ENCODE results near the gene SHC4.

Gene SHC4

DNA sequence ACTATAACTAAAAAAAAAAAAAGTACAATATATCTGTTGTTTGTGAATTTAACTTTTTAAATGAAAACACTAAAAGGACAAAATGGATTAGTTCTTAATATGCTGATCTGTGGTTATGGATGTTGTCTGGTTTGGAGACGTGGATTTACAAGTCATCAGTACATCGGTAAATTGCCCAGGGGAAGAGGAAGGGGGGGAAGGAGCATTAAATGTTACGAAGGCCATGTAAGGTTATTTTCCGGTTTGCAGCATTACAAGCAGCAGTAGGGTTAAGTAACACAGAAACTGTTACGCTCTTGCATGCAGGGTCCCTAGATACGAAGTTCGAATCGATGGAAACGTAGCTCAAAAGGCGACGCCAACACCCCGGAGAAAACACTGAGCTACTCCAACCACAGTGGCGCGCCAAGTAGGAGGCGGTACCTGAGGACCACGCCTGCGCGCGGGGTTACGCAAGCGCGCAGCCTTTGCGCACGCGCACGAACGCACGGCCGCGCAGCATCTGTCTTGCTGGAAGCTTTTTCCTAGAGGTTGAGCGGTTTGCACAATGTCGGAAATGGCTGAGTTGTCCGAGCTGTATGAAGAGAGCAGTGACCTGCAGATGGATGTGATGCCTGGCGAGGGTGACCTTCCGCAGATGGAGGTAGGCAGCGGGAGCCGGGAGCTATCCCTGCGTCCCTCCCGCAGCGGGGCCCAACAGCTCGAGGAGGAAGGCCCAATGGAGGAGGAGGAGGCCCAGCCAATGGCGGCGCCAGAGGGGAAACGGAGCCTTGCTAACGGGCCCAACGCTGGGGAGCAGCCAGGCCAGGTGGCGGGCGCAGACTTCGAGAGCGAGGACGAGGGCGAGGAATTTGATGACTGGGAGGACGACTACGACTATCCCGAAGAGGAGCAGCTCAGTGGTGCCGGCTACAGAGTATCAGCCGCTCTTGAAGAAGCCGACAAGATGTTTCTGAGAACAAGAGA, 85.8 kb downstream of the SHC4 start, which contains the start of gene EID1:
Gene EID1, plus strand, starts transcription at position 505 of the 966 bp plus-strand sequence. Its CDS starts 43 bp downstream, at position 548.
- peak within 1 kb of the TSS; percentile 80 to 91 for H3K4me3 ChIP-seq (replicated peaks in 1 of 2; ENCODE audit: low read depth in 2 of 2, low read length in 2 of 2)
- peak; percentile 97 to 98 for DNase-seq (ENCODE audit: low read depth in 2 of 2)
- TF ChIP-seq, protein P1, sequence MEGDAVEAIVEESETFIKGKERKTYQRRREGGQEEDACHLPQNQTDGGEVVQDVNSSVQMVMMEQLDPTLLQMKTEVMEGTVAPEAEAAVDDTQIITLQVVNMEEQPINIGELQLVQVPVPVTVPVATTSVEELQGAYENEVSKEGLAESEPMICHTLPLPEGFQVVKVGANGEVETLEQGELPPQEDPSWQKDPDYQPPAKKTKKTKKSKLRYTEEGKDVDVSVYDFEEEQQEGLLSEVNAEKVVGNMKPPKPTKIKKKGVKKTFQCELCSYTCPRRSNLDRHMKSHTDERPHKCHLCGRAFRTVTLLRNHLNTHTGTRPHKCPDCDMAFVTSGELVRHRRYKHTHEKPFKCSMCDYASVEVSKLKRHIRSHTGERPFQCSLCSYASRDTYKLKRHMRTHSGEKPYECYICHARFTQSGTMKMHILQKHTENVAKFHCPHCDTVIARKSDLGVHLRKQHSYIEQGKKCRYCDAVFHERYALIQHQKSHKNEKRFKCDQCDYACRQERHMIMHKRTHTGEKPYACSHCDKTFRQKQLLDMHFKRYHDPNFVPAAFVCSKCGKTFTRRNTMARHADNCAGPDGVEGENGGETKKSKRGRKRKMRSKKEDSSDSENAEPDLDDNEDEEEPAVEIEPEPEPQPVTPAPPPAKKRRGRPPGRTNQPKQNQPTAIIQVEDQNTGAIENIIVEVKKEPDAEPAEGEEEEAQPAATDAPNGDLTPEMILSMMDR (IDR thresholded peaks at IDR 0.05; ENCODE audit: low read depth, low read length): no peak

GRCh38 chr15:48876057-48876456, 87.7 kb downstream of the SHC4 start:
- TF ChIP-seq, protein P1 (IDR thresholded peaks at IDR 0.05; ENCODE audit: low read depth, low read length): no peak
- no peak overlapping the region for H3K4me3 ChIP-seq (replicated peaks in 1 of 2; ENCODE audit: low read depth in 2 of 2, low read length in 2 of 2)
- DNase-seq (ENCODE audit: low read depth in 2 of 2): no peak

GRCh38 chr15:48875241-48875960, 88.3 kb downstream of the SHC4 start:
- DNase-seq (ENCODE audit: low read depth in 2 of 2): no peak
- TF ChIP-seq, protein P1 (IDR thresholded peaks at IDR 0.05; ENCODE audit: low read depth, low read length): no peak
- H3K4me3 ChIP-seq (replicated peaks in 1 of 2; ENCODE audit: low read depth in 2 of 2, low read length in 2 of 2): no peak overlapping the region

GRCh38 chr15:48872632-48873031, 91.1 kb downstream of the SHC4 start:
- TF ChIP-seq, protein P1 (IDR thresholded peaks at IDR 0.05; ENCODE audit: low read depth, low read length): no peak
- DNase-seq (ENCODE audit: low read depth in 2 of 2): no peak
- H3K4me3 ChIP-seq (replicated peaks in 1 of 2; ENCODE audit: low read depth in 2 of 2, low read length in 2 of 2): no peak overlapping the region

- TF ChIP-seq, protein P1 (IDR thresholded peaks at IDR 0.05; ENCODE audit: low read depth, low read length): no peak
- peak in 1 of 2 donors; percentile 33 for DNase-seq (ENCODE audit: low read depth in 2 of 2)
- no peak overlapping the region for H3K4me3 ChIP-seq (replicated peaks in 1 of 2; ENCODE audit: low read depth in 2 of 2, low read length in 2 of 2)
Measured at GRCh38 chr15:48871542-48871941, 92.2 kb downstream of the SHC4 start.

- TF ChIP-seq, protein P1 (IDR thresholded peaks at IDR 0.05; ENCODE audit: low read depth, low read length): no peak
Measured at GRCh38 chr15:48869966-48870365, 93.8 kb downstream of the SHC4 start.

More at GRCh38 chr15:48869966-48870365, 93.8 kb downstream of the SHC4 start:
- H3K4me3 ChIP-seq (replicated peaks in 1 of 2; ENCODE audit: low read depth in 2 of 2, low read length in 2 of 2): no peak overlapping the region
- DNase-seq (ENCODE audit: low read depth in 2 of 2): no peak

Data from cardiac fibroblast (primary cell).